ENCODE data around the gene SLC9A8.

DNA sequence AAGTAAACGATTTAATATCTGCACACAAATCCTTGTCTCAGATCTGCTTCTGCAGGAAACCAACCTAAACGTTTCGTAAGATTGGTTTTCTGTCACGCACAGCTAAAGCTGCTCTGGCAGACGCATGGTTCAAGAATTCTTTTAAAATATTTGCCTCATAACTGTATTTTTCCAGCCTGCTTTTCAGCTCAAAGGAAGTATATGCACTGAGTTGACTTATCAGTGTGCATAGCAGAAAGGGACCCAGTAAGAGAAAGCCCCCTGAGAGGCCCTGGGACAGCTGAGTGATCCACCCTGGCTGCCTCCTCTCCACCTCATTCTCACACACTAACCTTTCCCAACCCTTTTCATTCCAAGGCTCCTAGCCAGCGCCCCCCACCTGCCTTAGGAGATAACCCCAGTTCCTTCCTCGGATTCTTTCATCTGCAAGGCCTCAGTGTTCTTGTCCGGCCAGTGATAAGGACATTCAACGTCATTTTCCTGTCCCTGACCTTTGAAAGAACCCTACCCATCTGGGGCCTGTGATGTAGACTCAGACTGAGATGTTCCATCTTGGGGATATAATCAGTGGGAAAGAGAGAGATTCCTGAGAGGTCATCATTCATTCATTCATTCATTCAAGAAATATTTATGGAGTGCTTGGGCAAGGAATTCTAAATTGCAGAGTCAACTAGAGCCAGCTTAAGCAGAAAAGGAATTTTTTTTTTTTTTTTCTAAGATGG is 22.4 kb upstream of the SLC9A8 start:
- no peak for TF ChIP-seq ZNF248 (tag by site-specific recombination; IDR thresholded peaks at IDR 0.05)
- TF ChIP-seq, protein P1, sequence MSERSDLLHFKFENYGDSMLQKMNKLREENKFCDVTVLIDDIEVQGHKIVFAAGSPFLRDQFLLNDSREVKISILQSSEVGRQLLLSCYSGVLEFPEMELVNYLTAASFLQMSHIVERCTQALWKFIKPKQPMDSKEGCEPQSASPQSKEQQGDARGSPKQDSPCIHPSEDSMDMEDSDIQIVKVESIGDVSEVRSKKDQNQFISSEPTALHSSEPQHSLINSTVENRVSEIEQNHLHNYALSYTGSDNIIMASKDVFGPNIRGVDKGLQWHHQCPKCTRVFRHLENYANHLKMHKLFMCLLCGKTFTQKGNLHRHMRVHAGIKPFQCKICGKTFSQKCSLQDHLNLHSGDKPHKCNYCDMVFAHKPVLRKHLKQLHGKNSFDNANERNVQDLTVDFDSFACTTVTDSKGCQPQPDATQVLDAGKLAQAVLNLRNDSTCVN (tag by site-specific recombination; optimal IDR thresholded peaks at IDR 0.05): no peak
- TF ChIP-seq, protein P2, sequence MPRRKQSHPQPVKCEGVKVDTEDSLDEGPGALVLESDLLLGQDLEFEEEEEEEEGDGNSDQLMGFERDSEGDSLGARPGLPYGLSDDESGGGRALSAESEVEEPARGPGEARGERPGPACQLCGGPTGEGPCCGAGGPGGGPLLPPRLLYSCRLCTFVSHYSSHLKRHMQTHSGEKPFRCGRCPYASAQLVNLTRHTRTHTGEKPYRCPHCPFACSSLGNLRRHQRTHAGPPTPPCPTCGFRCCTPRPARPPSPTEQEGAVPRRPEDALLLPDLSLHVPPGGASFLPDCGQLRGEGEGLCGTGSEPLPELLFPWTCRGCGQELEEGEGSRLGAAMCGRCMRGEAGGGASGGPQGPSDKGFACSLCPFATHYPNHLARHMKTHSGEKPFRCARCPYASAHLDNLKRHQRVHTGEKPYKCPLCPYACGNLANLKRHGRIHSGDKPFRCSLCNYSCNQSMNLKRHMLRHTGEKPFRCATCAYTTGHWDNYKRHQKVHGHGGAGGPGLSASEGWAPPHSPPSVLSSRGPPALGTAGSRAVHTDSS (tag by site-specific recombination; IDR thresholded peaks at IDR 0.05): no peak
- TF ChIP-seq, protein P3, sequence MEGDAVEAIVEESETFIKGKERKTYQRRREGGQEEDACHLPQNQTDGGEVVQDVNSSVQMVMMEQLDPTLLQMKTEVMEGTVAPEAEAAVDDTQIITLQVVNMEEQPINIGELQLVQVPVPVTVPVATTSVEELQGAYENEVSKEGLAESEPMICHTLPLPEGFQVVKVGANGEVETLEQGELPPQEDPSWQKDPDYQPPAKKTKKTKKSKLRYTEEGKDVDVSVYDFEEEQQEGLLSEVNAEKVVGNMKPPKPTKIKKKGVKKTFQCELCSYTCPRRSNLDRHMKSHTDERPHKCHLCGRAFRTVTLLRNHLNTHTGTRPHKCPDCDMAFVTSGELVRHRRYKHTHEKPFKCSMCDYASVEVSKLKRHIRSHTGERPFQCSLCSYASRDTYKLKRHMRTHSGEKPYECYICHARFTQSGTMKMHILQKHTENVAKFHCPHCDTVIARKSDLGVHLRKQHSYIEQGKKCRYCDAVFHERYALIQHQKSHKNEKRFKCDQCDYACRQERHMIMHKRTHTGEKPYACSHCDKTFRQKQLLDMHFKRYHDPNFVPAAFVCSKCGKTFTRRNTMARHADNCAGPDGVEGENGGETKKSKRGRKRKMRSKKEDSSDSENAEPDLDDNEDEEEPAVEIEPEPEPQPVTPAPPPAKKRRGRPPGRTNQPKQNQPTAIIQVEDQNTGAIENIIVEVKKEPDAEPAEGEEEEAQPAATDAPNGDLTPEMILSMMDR (tag by site-specific recombination; IDR thresholded peaks at IDR 0.05): no peak
- TF ChIP-seq, protein P4, sequence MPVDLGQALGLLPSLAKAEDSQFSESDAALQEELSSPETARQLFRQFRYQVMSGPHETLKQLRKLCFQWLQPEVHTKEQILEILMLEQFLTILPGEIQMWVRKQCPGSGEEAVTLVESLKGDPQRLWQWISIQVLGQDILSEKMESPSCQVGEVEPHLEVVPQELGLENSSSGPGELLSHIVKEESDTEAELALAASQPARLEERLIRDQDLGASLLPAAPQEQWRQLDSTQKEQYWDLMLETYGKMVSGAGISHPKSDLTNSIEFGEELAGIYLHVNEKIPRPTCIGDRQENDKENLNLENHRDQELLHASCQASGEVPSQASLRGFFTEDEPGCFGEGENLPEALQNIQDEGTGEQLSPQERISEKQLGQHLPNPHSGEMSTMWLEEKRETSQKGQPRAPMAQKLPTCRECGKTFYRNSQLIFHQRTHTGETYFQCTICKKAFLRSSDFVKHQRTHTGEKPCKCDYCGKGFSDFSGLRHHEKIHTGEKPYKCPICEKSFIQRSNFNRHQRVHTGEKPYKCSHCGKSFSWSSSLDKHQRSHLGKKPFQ (tag by site-specific recombination; IDR thresholded peaks at IDR 0.05): no peak
- TF ChIP-seq, protein P5, sequence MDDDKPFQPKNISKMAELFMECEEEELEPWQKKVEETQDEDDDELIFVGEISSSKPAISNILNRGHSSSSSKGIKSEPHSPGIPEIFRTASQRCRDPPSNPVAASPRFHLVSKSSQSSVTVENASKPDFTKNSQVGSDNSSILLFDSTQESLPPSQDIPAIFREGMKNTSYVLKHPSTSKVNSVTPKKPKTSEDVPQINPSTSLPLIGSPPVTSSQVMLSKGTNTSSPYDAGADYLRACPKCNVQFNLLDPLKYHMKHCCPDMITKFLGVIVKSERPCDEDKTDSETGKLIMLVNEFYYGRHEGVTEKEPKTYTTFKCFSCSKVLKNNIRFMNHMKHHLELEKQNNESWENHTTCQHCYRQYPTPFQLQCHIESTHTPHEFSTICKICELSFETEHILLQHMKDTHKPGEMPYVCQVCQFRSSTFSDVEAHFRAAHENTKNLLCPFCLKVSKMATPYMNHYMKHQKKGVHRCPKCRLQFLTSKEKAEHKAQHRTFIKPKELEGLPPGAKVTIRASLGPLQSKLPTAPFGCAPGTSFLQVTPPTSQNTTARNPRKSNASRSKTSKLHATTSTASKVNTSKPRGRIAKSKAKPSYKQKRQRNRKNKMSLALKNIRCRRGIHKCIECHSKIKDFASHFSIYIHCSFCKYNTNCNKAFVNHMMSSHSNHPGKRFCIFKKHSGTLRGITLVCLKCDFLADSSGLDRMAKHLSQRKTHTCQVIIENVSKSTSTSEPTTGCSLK (tag by site-specific recombination; IDR thresholded peaks at IDR 0.05): no peak
- no peak for TF ChIP-seq HOXC10 (CRISPR knock-in tag; IDR thresholded peaks at IDR 0.05)
- no peak for TF ChIP-seq ZSCAN23 (tag by site-specific recombination; IDR thresholded peaks at IDR 0.05)
- TF ChIP-seq PRDM1 (tag by site-specific recombination; IDR thresholded peaks at IDR 0.05): no peak

Data from HEK293 (cell line).